Liver (tissue), 9 donors: ENCODE results near the gene TRMT10A. TPM values are rescaled to one million over a fixed set of nuclear protein-coding genes. Genes with fewer than 3 reads are reported as not detected.

Experiments used
- DNase-seq: peaks from one replicate; pipeline ENCODE4 v3.0.0-alpha.2; 2017; ENCODE audit warnings: low spot score
- H3K27ac ChIP-seq, 2 donors: one replicate each; pipeline ENCODE4 v1.7.0; 2013; ENCODE audit warnings: inconsistent platforms in 2 of 2, low read length in 2 of 2, control low read depth in 1 of 2, low read depth in 1 of 2, mild to moderate bottlenecking in 1 of 2
- H3K27me3 ChIP-seq, 4 donors: one replicate each; pipeline versions ENCODE4 v1.6.1 to v1.7.0; 2013; ENCODE audit warnings: low read length in 3 of 4, inconsistent platforms in 1 of 4, mild to moderate bottlenecking in 1 of 4, moderate library complexity in 1 of 4; ENCODE audit not compliant: control insufficient read depth in 4 of 4, insufficient read depth in 4 of 4
- H3K36me3 ChIP-seq, 4 donors: one replicate each; pipeline versions ENCODE4 v1.6.1 to v1.7.0; 2013; ENCODE audit warnings: low read length in 3 of 4, mild to moderate bottlenecking in 3 of 4, low read depth in 1 of 4, moderate library complexity in 1 of 4; ENCODE audit not compliant: control insufficient read depth in 4 of 4, insufficient read depth in 3 of 4
- H3K4me1 ChIP-seq, 4 donors: one replicate each; pipeline versions ENCODE4 v1.6.1 to v1.7.0; 2013; ENCODE audit warnings: low read length in 3 of 4, mild to moderate bottlenecking in 3 of 4, moderate library complexity in 1 of 4; ENCODE audit not compliant: control insufficient read depth in 4 of 4, insufficient read depth in 4 of 4
- H3K4me3 ChIP-seq, 3 donors: one replicate each; pipeline versions ENCODE4 v1.6.1 to v1.7.0; 2013; ENCODE audit warnings: low read length in 3 of 3, control low read depth in 1 of 3, low read depth in 1 of 3, mild to moderate bottlenecking in 1 of 3
- H3K9ac ChIP-seq, 2 donors: one replicate each; pipeline ENCODE4 v1.7.0; 2013; ENCODE audit warnings: low read length in 2 of 2, mild to moderate bottlenecking in 2 of 2, moderate library complexity in 2 of 2, control low read depth in 1 of 2, low read depth in 1 of 2
- H3K9me3 ChIP-seq, 4 donors: one replicate each; pipeline versions ENCODE4 v1.6.1 to v1.7.0; 2013; ENCODE audit warnings: low read length in 3 of 4; ENCODE audit not compliant: control insufficient read depth in 4 of 4
- EGR1 ChIP-seq, 2 donors: IDR thresholded peaks; 2 replicates each; pipeline ENCODE4 v1.6.1; 2016 to 2018; ENCODE audit warnings: antibody characterized with exemption in 2 of 2, low read depth in 2 of 2
- GABPA ChIP-seq, 2 donors: IDR thresholded peaks in 1 of 2; conservative IDR thresholded peaks in 1 of 2; 2 replicates each; pipeline ENCODE4 v1.6.1; 2016; ENCODE audit warnings: antibody characterized with exemption in 2 of 2, mild to moderate bottlenecking in 1 of 2, moderate library complexity in 1 of 2
- HNF4A ChIP-seq, 2 donors: conservative IDR thresholded peaks; 2 replicates each; pipeline ENCODE4 v1.6.1; 2016; ENCODE audit warnings: antibody characterized with exemption in 2 of 2, mild to moderate bottlenecking in 2 of 2
- HNF4G ChIP-seq: IDR thresholded peaks from 2 replicates; pipeline ENCODE4 v1.6.1; 2016; ENCODE audit warnings: antibody characterized with exemption
- JUND ChIP-seq, 2 donors: IDR thresholded peaks; 2 replicates each; pipeline ENCODE4 v1.6.1; 2016; ENCODE audit warnings: antibody characterized with exemption in 2 of 2
- RAD21 ChIP-seq, 2 donors: IDR thresholded peaks; 2 replicates each; pipeline ENCODE4 v1.6.1; 2016; ENCODE audit warnings: antibody characterized with exemption in 2 of 2, mild to moderate bottlenecking in 2 of 2
- RXRA ChIP-seq, 2 donors: IDR thresholded peaks; 2 replicates each; pipeline ENCODE4 v1.6.1; 2017 to 2018; ENCODE audit warnings: antibody characterized with exemption in 2 of 2, mild to moderate bottlenecking in 1 of 2
- TAF1 ChIP-seq: conservative IDR thresholded peaks from 2 replicates; pipeline ENCODE4 v1.6.1; 2016; ENCODE audit warnings: antibody characterized with exemption, mild to moderate bottlenecking
- YY1 ChIP-seq: IDR thresholded peaks from 2 replicates; pipeline ENCODE4 v1.6.1; 2016; ENCODE audit warnings: antibody characterized with exemption, mild to moderate bottlenecking
- WGBS: extraction: QIAGEN DNeasy Blood & Tissue Kit; methylation state at CpG from one replicate; pipeline ENCODE4 v1.1.7; 2013; 5-methylcytosine and 5-hydroxymethylcytosine counted together
- polyA plus RNA-seq, 2 donors: library from polyadenylated mRNA; stranded (reverse) in 1 of 2; unstranded in 1 of 2; fragments of 200-250 nt in 1 of 2; fragments of >200 nt in 1 of 2; fragmentation: Nextera tagmentation in 1 of 2; extraction: Ambion mirVana in 1 of 2; gene quantifications; one replicate each; pipeline versions ENCODE4 v1.2.1 to v1.2.3, GENCODE V29; 2013 to 2015
- total RNA-seq, 2 donors: library from RNA; depleted of rRNA; stranded (reverse); fragments of >200 nt; gene quantifications; one replicate each; pipeline ENCODE4 v1.2.3, GENCODE V29; 2014
- TF ChIP-seq, protein P1 (sequence below): IDR thresholded peaks from 2 replicates; pipeline ENCODE4 v1.6.1; 2016; ENCODE audit warnings: antibody characterized with exemption
- TF ChIP-seq, protein P2 (sequence below): IDR thresholded peaks from 2 replicates; pipeline ENCODE4 v1.6.1; 2016; ENCODE audit warnings: antibody characterized with exemption, mild to moderate bottlenecking
- TF ChIP-seq, protein P3 (sequence below): fragments of 150-350 bp; IDR thresholded peaks from 2 replicates; pipeline ENCODE4 v1.5.1; 2017; ENCODE audit warnings: improper control_type of control experiment, low read depth, low read length; ENCODE audit not compliant: missing input control
- donor health status: healthy.
- donor health status: healthy.
- donor health status: healthy.
- donor health status: healthy.
- donor health status: healthy.

The TRMT10A gene
- total and polyA plus RNA-seq, 4 donors, result 2.8 to 6.8 (median 3.4) TPM

DNA sequence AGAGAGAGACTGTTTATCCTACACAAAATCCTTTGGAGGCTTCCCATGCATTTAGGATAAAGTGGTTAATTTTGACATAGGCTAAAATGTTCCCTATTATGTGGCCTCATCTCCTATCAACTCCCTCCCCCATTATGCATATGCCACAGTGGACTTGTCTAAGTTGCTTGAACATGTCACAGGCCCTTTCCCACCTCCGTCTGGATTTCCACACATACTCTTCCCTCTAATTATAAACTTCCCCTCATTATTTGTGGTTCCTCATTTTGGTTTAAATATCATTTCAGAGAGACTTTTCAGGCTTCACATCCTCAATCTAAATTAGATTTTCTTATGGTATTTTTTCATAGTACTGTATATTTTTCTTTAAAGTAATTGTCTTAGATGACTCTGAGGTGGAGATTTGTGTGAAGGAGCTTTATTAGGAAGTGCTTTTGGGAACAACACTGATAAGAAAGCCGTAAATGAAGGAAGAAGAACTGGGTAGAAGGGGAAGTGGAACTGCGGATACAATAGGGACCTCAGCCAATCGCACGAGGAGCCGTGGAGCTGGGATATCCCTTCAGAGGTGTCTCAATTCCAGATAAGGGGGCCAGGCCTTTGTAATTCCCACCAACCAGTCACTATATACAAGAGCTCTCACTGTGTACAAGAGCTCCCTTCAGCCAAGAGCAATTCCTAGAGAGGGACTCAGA is 45.1 kb downstream of the TRMT10A start:
- H3K27me3 ChIP-seq, result no peaks in the 10 kb centered on the region
- 72% methylated on average over 6 of the region's 6 CpGs for WGBS
- H3K4me1 ChIP-seq, result no peaks in the 10 kb centered on the region
- H3K36me3 ChIP-seq, result no peaks in the 10 kb centered on the region
- no peaks in the 10 kb centered on the region for H3K9me3 ChIP-seq
- H3K4me3 ChIP-seq, result no peak overlapping the region
- H3K9ac ChIP-seq, result no peak overlapping the region
- no peak for TF ChIP-seq GABPA (IDR thresholded peaks at IDR 0.05 in 1 of 2, conservative IDR thresholded peaks at IDR 0.05 in 1 of 2)
- TF ChIP-seq HNF4A (conservative IDR thresholded peaks at IDR 0.05), result no peak
- TF ChIP-seq YY1, result no peak
- TF ChIP-seq, protein P1, sequence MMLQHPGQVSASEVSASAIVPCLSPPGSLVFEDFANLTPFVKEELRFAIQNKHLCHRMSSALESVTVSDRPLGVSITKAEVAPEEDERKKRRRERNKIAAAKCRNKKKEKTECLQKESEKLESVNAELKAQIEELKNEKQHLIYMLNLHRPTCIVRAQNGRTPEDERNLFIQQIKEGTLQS, result no peak
- no peak for TF ChIP-seq JUND (IDR thresholded peaks at IDR 0.05)
- no peak for TF ChIP-seq RAD21 (IDR thresholded peaks at IDR 0.05)
- no peak overlapping the region for H3K27ac ChIP-seq
- DNase-seq, result no peak

DNA sequence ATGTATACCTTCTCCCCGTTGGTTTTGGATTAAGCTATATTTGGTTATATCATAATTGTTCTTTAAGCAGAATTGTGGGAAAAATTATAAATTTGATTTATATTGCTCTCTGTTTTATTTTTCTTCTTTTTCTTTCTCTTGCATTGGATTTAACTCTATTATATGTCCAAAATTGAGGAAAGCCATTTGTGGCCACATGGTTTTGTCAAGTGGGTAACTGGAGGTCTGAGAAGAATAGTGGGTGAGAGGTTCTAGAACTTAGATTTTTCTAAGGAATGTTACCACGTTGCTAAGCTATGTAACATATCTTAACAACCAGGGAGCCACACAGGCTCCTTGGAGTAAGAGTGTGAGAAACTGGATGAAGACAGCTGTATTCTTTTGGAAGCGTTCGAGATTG is 53.1 kb downstream of the TRMT10A start, which contains the start of gene C4orf17:
Gene C4orf17 (plus strand): TSS at position 301 of the 400 bp plus-strand sequence. CDS start 2,061 bp downstream, outside the sequence.
- 83% methylated on average over 4 of the region's 4 CpGs for WGBS
- no peak within 1 kb of the TSS for H3K4me3 ChIP-seq
- H3K9ac ChIP-seq, result no peak within 1 kb of the TSS
- no peaks in the 10 kb centered on the region for H3K36me3 ChIP-seq
- TF ChIP-seq TAF1 (no peak), HNF4G (no peak), RXRA (IDR thresholded peaks at IDR 0.05) (no peak), HNF4A (conservative IDR thresholded peaks at IDR 0.05) (no peak), JUND (IDR thresholded peaks at IDR 0.05) (no peak), EGR1 (IDR thresholded peaks at IDR 0.05; ENCODE audit: low read depth in 2 of 2) (no peak)
- TF ChIP-seq, protein P2, sequence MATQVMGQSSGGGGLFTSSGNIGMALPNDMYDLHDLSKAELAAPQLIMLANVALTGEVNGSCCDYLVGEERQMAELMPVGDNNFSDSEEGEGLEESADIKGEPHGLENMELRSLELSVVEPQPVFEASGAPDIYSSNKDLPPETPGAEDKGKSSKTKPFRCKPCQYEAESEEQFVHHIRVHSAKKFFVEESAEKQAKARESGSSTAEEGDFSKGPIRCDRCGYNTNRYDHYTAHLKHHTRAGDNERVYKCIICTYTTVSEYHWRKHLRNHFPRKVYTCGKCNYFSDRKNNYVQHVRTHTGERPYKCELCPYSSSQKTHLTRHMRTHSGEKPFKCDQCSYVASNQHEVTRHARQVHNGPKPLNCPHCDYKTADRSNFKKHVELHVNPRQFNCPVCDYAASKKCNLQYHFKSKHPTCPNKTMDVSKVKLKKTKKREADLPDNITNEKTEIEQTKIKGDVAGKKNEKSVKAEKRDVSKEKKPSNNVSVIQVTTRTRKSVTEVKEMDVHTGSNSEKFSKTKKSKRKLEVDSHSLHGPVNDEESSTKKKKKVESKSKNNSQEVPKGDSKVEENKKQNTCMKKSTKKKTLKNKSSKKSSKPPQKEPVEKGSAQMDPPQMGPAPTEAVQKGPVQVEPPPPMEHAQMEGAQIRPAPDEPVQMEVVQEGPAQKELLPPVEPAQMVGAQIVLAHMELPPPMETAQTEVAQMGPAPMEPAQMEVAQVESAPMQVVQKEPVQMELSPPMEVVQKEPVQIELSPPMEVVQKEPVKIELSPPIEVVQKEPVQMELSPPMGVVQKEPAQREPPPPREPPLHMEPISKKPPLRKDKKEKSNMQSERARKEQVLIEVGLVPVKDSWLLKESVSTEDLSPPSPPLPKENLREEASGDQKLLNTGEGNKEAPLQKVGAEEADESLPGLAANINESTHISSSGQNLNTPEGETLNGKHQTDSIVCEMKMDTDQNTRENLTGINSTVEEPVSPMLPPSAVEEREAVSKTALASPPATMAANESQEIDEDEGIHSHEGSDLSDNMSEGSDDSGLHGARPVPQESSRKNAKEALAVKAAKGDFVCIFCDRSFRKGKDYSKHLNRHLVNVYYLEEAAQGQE, result no peak
- TF ChIP-seq, protein P3, sequence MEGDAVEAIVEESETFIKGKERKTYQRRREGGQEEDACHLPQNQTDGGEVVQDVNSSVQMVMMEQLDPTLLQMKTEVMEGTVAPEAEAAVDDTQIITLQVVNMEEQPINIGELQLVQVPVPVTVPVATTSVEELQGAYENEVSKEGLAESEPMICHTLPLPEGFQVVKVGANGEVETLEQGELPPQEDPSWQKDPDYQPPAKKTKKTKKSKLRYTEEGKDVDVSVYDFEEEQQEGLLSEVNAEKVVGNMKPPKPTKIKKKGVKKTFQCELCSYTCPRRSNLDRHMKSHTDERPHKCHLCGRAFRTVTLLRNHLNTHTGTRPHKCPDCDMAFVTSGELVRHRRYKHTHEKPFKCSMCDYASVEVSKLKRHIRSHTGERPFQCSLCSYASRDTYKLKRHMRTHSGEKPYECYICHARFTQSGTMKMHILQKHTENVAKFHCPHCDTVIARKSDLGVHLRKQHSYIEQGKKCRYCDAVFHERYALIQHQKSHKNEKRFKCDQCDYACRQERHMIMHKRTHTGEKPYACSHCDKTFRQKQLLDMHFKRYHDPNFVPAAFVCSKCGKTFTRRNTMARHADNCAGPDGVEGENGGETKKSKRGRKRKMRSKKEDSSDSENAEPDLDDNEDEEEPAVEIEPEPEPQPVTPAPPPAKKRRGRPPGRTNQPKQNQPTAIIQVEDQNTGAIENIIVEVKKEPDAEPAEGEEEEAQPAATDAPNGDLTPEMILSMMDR, result no peak
- TF ChIP-seq, protein P1, result no peak
- DNase-seq, result no peak
- no peaks in the 10 kb centered on the region for H3K9me3 ChIP-seq
- no peak within 1 kb of the TSS for H3K27ac ChIP-seq
- no peaks in the 10 kb centered on the region for H3K27me3 ChIP-seq
- H3K4me1 ChIP-seq, result no peaks in the 10 kb centered on the region
